ENCODE measurements around the gene MANSC1. TPM values are rescaled to one million over a fixed set of nuclear protein-coding genes. Genes with fewer than 3 reads are reported as not detected.

The MANSC1 gene
- polyA plus RNA-seq, 1 donor (not counting 4 experiments of a cell fraction or from before 2014, with no cell fraction given) = 1.6 TPM

- Histone ChIP-seq H3K9me3 (ENCODE audit: control insufficient read depth, low read depth, low read length) (no peaks in the 10 kb centered on the region), H3K4me2 (ENCODE audit: control insufficient read depth, extremely low read depth, insufficient read depth, low read depth, low read length) (no peak overlapping the region), H4K20me1 (ENCODE audit: control insufficient read depth, extremely low read depth, insufficient read depth, low read length) (no peaks in the 10 kb centered on the region), H3K4me3 (ENCODE audit: control insufficient read depth in 2 of 3, extremely low read depth in 1 of 3, insufficient read depth in 2 of 3, low read depth in 1 of 3, low read length in 3 of 3) (no peak overlapping the region), H2AFZ (ENCODE audit: control insufficient read depth, low read length) (no peak overlapping the region), H3K27ac (ENCODE audit: control insufficient read depth, insufficient read depth, low read length) (no peak overlapping the region), H3K79me2 (ENCODE audit: control insufficient read depth, insufficient read depth, low read length) (no peaks in the 10 kb centered on the region), H3K27me3 (ENCODE audit: control insufficient read depth, extremely low read depth, insufficient read depth, low read length) (no peaks in the 10 kb centered on the region), H3K9ac (ENCODE audit: control insufficient read depth, extremely low read depth, insufficient read depth, low read length) (no peak overlapping the region), H3K36me3 (ENCODE audit: control insufficient read depth in 2 of 2, extremely low read depth in 1 of 2, insufficient read depth in 2 of 2, low read length in 2 of 2) (no peaks in the 10 kb centered on the region), H3K4me1 (ENCODE audit: control insufficient read depth, extremely low read depth, insufficient read depth, low read length) (peaks cover 5% of the 10 kb centered on the region), H3K9me1 (ENCODE audit: control insufficient read depth, extremely low read depth, insufficient read depth, low read length) (no peaks in the 10 kb centered on the region)
- DNase-seq (ENCODE audit: low read depth, low spot score) = no peak
- dilution Hi-C loops (cut with MboI; ENCODE audit: extremely low pct_ligation_motif_present, low sequenced_read_pairs) = no loop called here
- TF ChIP-seq CTCF (optimal IDR thresholded peaks at IDR 0.05 in 1 of 3, IDR thresholded peaks at IDR 0.05 in 1 of 3, conservative IDR thresholded peaks at IDR 0.05 in 1 of 3; ENCODE audit: extremely low read depth in 1 of 3, insufficient read depth in 2 of 3, low read length in 3 of 3) = no peak
- no peak for TF ChIP-seq EZH2 (IDR thresholded peaks at IDR 0.05; ENCODE audit: low read length)
- no peak for FAIRE-seq
Measured at GRCh38 chr12:12392413-12392812, 42.4 kb upstream of the MANSC1 start.

GRCh38 chr12:12387501-12387900 lies 37.5 kb upstream of the MANSC1 start:
- Histone ChIP-seq H3K4me3 (ENCODE audit: control insufficient read depth in 2 of 3, extremely low read depth in 1 of 3, insufficient read depth in 2 of 3, low read depth in 1 of 3, low read length in 3 of 3) (no peak overlapping the region), H3K36me3 (ENCODE audit: control insufficient read depth in 2 of 2, extremely low read depth in 1 of 2, insufficient read depth in 2 of 2, low read length in 2 of 2) (no peaks in the 10 kb centered on the region), H3K9me3 (ENCODE audit: control insufficient read depth, low read depth, low read length) (no peaks in the 10 kb centered on the region), H3K27ac (ENCODE audit: control insufficient read depth, insufficient read depth, low read length) (peak overlapping the region; percentile 45), H2AFZ (ENCODE audit: control insufficient read depth, low read length) (peak overlapping the region; percentile 86), H3K9me1 (ENCODE audit: control insufficient read depth, extremely low read depth, insufficient read depth, low read length) (no peaks in the 10 kb centered on the region), H3K4me1 (ENCODE audit: control insufficient read depth, extremely low read depth, insufficient read depth, low read length) (peaks cover 10% of the 10 kb centered on the region), H4K20me1 (ENCODE audit: control insufficient read depth, extremely low read depth, insufficient read depth, low read length) (no peaks in the 10 kb centered on the region), H3K9ac (ENCODE audit: control insufficient read depth, extremely low read depth, insufficient read depth, low read length) (peak overlapping the region; percentile 41), H3K4me2 (ENCODE audit: control insufficient read depth, extremely low read depth, insufficient read depth, low read depth, low read length) (peak overlapping the region; percentile 67), H3K27me3 (ENCODE audit: control insufficient read depth, extremely low read depth, insufficient read depth, low read length) (no peaks in the 10 kb centered on the region), H3K79me2 (ENCODE audit: control insufficient read depth, insufficient read depth, low read length) (no peaks in the 10 kb centered on the region)
- TF ChIP-seq EZH2 (IDR thresholded peaks at IDR 0.05; ENCODE audit: low read length) (no peak), CTCF (optimal IDR thresholded peaks at IDR 0.05 in 1 of 3, IDR thresholded peaks at IDR 0.05 in 1 of 3, conservative IDR thresholded peaks at IDR 0.05 in 1 of 3; ENCODE audit: extremely low read depth in 1 of 3, insufficient read depth in 2 of 3, low read length in 3 of 3) (no peak)
- no peak for DNase-seq (ENCODE audit: low read depth, low spot score)
- peak; percentile 86 for FAIRE-seq
- dilution Hi-C loops (cut with MboI; ENCODE audit: extremely low pct_ligation_motif_present, low sequenced_read_pairs) = no loop called here
